Nasal cavity respiratory epithelium epithelial cell of viscerocranial mucosa (primary cell): ENCODE results near the gene HECW1. TPM values are rescaled to one million over a fixed set of nuclear protein-coding genes. Genes with fewer than 3 reads are reported as not detected.

Experiments used
- total RNA-seq: library from RNA; depleted of rRNA; stranded (reverse); fragments of >200 nt; gene quantifications from 2 replicates; pipeline ENCODE4 v1.2.3, GENCODE V29; 2014

Gene HECW1
- not detected in 2 replicates for total RNA-seq

GRCh38 chr7:43112459-43112940 lies at the start of gene HECW1:
TSS of gene HECW1 (plus strand) at chr7:43112647. CDS start at chr7:43243906, 131,259 bp downstream.

GRCh38 chr7:43582503-43583423 lies 470.3 kb downstream of the HECW1 start, which contains the start of gene STK17A:
TSS of gene STK17A (plus strand) at chr7:43583108. CDS start at chr7:43583244, 136 bp downstream.

Other genes with a start within 250 kb of the HECW1 start
- 4.4 and 8.2 TPM in 2 replicates for gene C7orf25, start 200.6 kb upstream of the HECW1 start, total RNA-seq
- gene PSMA2, start 180.5 kb upstream of the HECW1 start, total RNA-seq, result 25.5 and 47.5 TPM in 2 replicates
- 58.8 and 68.6 TPM in 2 replicates for gene MRPL32, start 180.3 kb upstream of the HECW1 start, total RNA-seq